ENCODE results near the gene MDK. TPM values are rescaled to one million over a fixed set of nuclear protein-coding genes. Genes with fewer than 3 reads are reported as not detected.
A peak's percentile ranks its signal among the peaks of the same experiment; 100 is the strongest.

MDK gene
- total RNA-seq, 1 experiment from 2014 or later: 286 TPM

GRCh38 chr11:46362156-46363030 lies 19.1 kb upstream of the MDK start:
- Histone ChIP-seq H3K27me3 (ENCODE audit: insufficient read depth, low read length) (no peaks in the 10 kb centered on the region), H3K9me3 (ENCODE audit: control insufficient read depth in 1 of 2, insufficient read depth in 1 of 2, low read depth in 1 of 2, low read length in 2 of 2) (no peaks in the 10 kb centered on the region), H3K36me3 (ENCODE audit: control insufficient read depth in 1 of 2, insufficient read depth in 2 of 2, low read length in 2 of 2) (no peaks in the 10 kb centered on the region), H3K79me2 (ENCODE audit: insufficient read depth, low read length) (peaks cover 54% of the 10 kb centered on the region), H3K4me1 (ENCODE audit: control insufficient read depth in 1 of 2, insufficient read depth in 2 of 2, low read length in 2 of 2) (peaks cover 20 to 47% of the 10 kb centered on the region in 2 experiments), H3K4me2 (ENCODE audit: low read length) (peak overlapping the region; percentile 64), H3K9me2 (ENCODE audit: insufficient read depth) (no peaks in the 10 kb centered on the region), H3K9ac (ENCODE audit: low read length) (peak overlapping the region; percentile 52), H4K20me1 (ENCODE audit: insufficient read depth) (no peaks in the 10 kb centered on the region), H3K27ac (ENCODE audit: low read depth, low read length) (peak overlapping the region; percentile 47), H3K4me3 (replicated peaks in 1 of 2; ENCODE audit: low read depth in 1 of 2, low read length in 2 of 2) (peak overlapping the region in 1 of 2 experiments; percentile 16; a peak in 1 of 4 replicates), H2AFZ (ENCODE audit: low read depth, low read length, poor library complexity, severe bottlenecking) (no peak overlapping the region)
- no TSS peak for BruUV-seq (replicated peaks)
- POLR2A ChIA-PET: no interaction called here
- ATAC-seq (no peak), DNase-seq (ENCODE audit: low read depth, low spot score) (no peak)
- intact Hi-C loops (cut with micrococcal nuclease): no loop called here
- TF ChIP-seq ATF3 (IDR thresholded peaks at IDR 0.05): no peak
- TF ChIP-seq POLR2AphosphoS5 (IDR thresholded peaks at IDR 0.05; ENCODE audit: low read depth, low read length): no peak
- TF ChIP-seq JUND (IDR thresholded peaks at IDR 0.05): no peak
- no peak for TF ChIP-seq SP1 (IDR thresholded peaks at IDR 0.05; ENCODE audit: low read depth)
- TF ChIP-seq SIN3A (IDR thresholded peaks at IDR 0.05; ENCODE audit: low read depth): no peak
- no peak for TF ChIP-seq ZNF274 (IDR thresholded peaks at IDR 0.05; ENCODE audit: low read depth, low read length)
- TF ChIP-seq EZH2 (IDR thresholded peaks at IDR 0.05): no peak
- CTCF ChIA-PET: interaction anchor here (1.6 to 2.5 kb wide), 3 partner anchors 10 to 21 kb away, joined by 6 to 10 read pairs (median 7); no protein-coding TSS in a partner anchor
- RAD21 ChIA-PET (ENCODE audit: low non-redundant PET in 1 of 2, low total read pairs in 2 of 2, uncharacterized antibody in 2 of 2, unreplicated experiment in 2 of 2): no interaction called here

- no peak overlapping the region for H2AFZ ChIP-seq (ENCODE audit: low read depth, low read length, poor library complexity, severe bottlenecking)
- H3K4me2 ChIP-seq (ENCODE audit: low read length): peak overlapping the region; percentile 64
- H3K4me3 ChIP-seq (replicated peaks in 1 of 2; ENCODE audit: low read depth in 1 of 2, low read length in 2 of 2): peak overlapping the region in 1 of 2 experiments; percentile 16; a peak in 2 of 4 replicates
- H3K9ac ChIP-seq (ENCODE audit: low read length): peak overlapping the region; percentile 52
- no TSS peak for BruUV-seq (replicated peaks)
- peaks cover 0 to 2% of the 10 kb centered on the region in 2 experiments; a peak in 1 of 4 replicates for H3K36me3 ChIP-seq (ENCODE audit: control insufficient read depth in 1 of 2, insufficient read depth in 2 of 2, low read length in 2 of 2)
- ChIA-PET CTCF (interaction anchor here (1.0 to 1.6 kb wide), 4 partner anchors 9 to 191 kb away, joined by 3 to 7 read pairs (median 4); no protein-coding TSS in a partner anchor), POLR2A (no interaction called here), RAD21 (ENCODE audit: low non-redundant PET in 1 of 2, low total read pairs in 2 of 2, uncharacterized antibody in 2 of 2, unreplicated experiment in 2 of 2) (no interaction called here)
- no peaks in the 10 kb centered on the region for H3K9me2 ChIP-seq (ENCODE audit: insufficient read depth)
- H3K27ac ChIP-seq (ENCODE audit: low read depth, low read length): peak overlapping the region; percentile 47
- H3K79me2 ChIP-seq (ENCODE audit: insufficient read depth, low read length): peaks cover 48% of the 10 kb centered on the region
- H3K9me3 ChIP-seq (ENCODE audit: control insufficient read depth in 1 of 2, insufficient read depth in 1 of 2, low read depth in 1 of 2, low read length in 2 of 2): no peaks in the 10 kb centered on the region
- peaks cover 20 to 51% of the 10 kb centered on the region in 2 experiments for H3K4me1 ChIP-seq (ENCODE audit: control insufficient read depth in 1 of 2, insufficient read depth in 2 of 2, low read length in 2 of 2)
- peak; percentile 51 for ATAC-seq
- no peaks in the 10 kb centered on the region for H4K20me1 ChIP-seq (ENCODE audit: insufficient read depth)
- intact Hi-C loops (cut with micrococcal nuclease): no loop called here
- H3K27me3 ChIP-seq (ENCODE audit: insufficient read depth, low read length): no peaks in the 10 kb centered on the region
- no peak for DNase-seq (ENCODE audit: low read depth, low spot score)
- TF ChIP-seq ATF3 (IDR thresholded peaks at IDR 0.05): no peak
- no peak for TF ChIP-seq CTCF (IDR thresholded peaks at IDR 0.05 in 2 of 3, conservative IDR thresholded peaks at IDR 0.05 in 1 of 3; ENCODE audit: borderline replicate concordance in 1 of 3, insufficient read depth in 1 of 3, low read depth in 2 of 3, low read length in 2 of 3)
- TF ChIP-seq CEBPB (IDR thresholded peaks at IDR 0.05; ENCODE audit: low read depth): no peak
- no peak for TF ChIP-seq ZFX (IDR thresholded peaks at IDR 0.05)
- no peak for TF ChIP-seq POLR2AphosphoS5 (IDR thresholded peaks at IDR 0.05; ENCODE audit: low read depth, low read length)
- no peak for TF ChIP-seq CBX3 (IDR thresholded peaks at IDR 0.05; ENCODE audit: low read depth)
- TF ChIP-seq EZH2phosphoT487 (IDR thresholded peaks at IDR 0.05; ENCODE audit: borderline replicate concordance): no peak
- TF ChIP-seq POLR2A (IDR thresholded peaks at IDR 0.05; ENCODE audit: borderline replicate concordance, extremely low read depth, insufficient read depth, insufficient read length): no peak
- no peak for TF ChIP-seq ZBTB33 (IDR thresholded peaks at IDR 0.05; ENCODE audit: extremely low read depth, insufficient replicate concordance, low read length)
- TF ChIP-seq SRF (IDR thresholded peaks at IDR 0.05; ENCODE audit: low read depth): no peak
Measured at GRCh38 chr11:46363031-46363407, 18.4 kb upstream of the MDK start.
